HG02938 (cell line): ENCODE results near the gene LSM3.

Experiments
- ATAC-seq: cut with Tn5 transposase; IDR thresholded peaks from one replicate; pipeline ENCODE4 v1.9.1; 2021; ENCODE audit warnings: mild to moderate bottlenecking, moderate library complexity; ENCODE audit not compliant: unreplicated experiment

LSM3 gene

GRCh38 chr3:14143271-14144225 is 35.1 kb upstream of the LSM3 start:
- no peak for ATAC-seq

- ATAC-seq: peak; percentile 89
Measured at GRCh38 chr3:14144423-14145075, 34.1 kb upstream of the LSM3 start.

GRCh38 chr3:14145236-14145635 is 33.4 kb upstream of the LSM3 start:
- ATAC-seq: no peak

- no peak for ATAC-seq
Measured at GRCh38 chr3:14145670-14146380, 32.8 kb upstream of the LSM3 start.

- ATAC-seq: no peak
Measured at GRCh38 chr3:14146381-14147065, 32.1 kb upstream of the LSM3 start.

GRCh38 chr3:14147066-14147435 is 31.6 kb upstream of the LSM3 start:
- no peak for ATAC-seq

GRCh38 chr3:14147617-14148016 is 31.0 kb upstream of the LSM3 start:
- no peak for ATAC-seq

- ATAC-seq: no peak
Measured at GRCh38 chr3:14148041-14148985, 30.3 kb upstream of the LSM3 start.

- no peak for ATAC-seq
Measured at GRCh38 chr3:14150078-14150477, 28.5 kb upstream of the LSM3 start.

GRCh38 chr3:14150491-14151230 is 28.0 kb upstream of the LSM3 start:
- ATAC-seq: no peak

GRCh38 chr3:14151471-14152083 is 27.0 kb upstream of the LSM3 start:
- ATAC-seq: no peak

GRCh38 chr3:14152233-14152962 is 26.2 kb upstream of the LSM3 start:
- no peak for ATAC-seq

- ATAC-seq: no peak
Measured at GRCh38 chr3:14152963-14153355, 25.7 kb upstream of the LSM3 start.

GRCh38 chr3:14153663-14154062 is 25.0 kb upstream of the LSM3 start:
- no peak for ATAC-seq

- ATAC-seq: no peak
Measured at GRCh38 chr3:14154276-14154675, 24.3 kb upstream of the LSM3 start.

- ATAC-seq: no peak
Measured at GRCh38 chr3:14154895-14155440, 23.6 kb upstream of the LSM3 start.

GRCh38 chr3:14156201-14156600 is 22.4 kb upstream of the LSM3 start:
- ATAC-seq: no peak
